H1 (cell line): ENCODE data around the gene TNFSF15. TPM values are rescaled to one million over a fixed set of nuclear protein-coding genes. Genes with fewer than 3 reads are reported as not detected.

ENCODE experiments used
- JUND ChIP-seq: IDR thresholded peaks from 2 replicates; pipeline ENCODE4 v1.6.1; 2011; ENCODE audit warnings: mild to moderate bottlenecking, improper control_type of control experiment, low read length
- KDM1A ChIP-seq: fragments of 200-600, 300-600 bp; sonication (generic); IDR thresholded peaks from 2 replicates; pipeline ENCODE4 v1.7.1; 2016; ENCODE audit warnings: mild to moderate bottlenecking, low read length, borderline replicate concordance
- RNF2 ChIP-seq: fragments of 200-900, 300-1000 bp; sonication (generic); IDR thresholded peaks from 2 replicates; pipeline ENCODE4 v1.7.1; 2016; ENCODE audit warnings: borderline replicate concordance, low read depth, mild to moderate bottlenecking, antibody characterized with exemption, low read length; ENCODE audit not compliant: poor library complexity, severe bottlenecking; ENCODE audit errors: missing control alignments
- SUZ12 ChIP-seq: fragments of 200-600 bp; sonication (generic); IDR thresholded peaks from 2 replicates; pipeline ENCODE4 v1.6.1; 2012; ENCODE audit warnings: mild to moderate bottlenecking, inconsistent platforms, low read length, moderate library complexity, mixed read lengths
- TAF1 ChIP-seq: IDR thresholded peaks from 2 replicates; pipeline ENCODE4 v1.6.1; 2011; ENCODE audit warnings: mild to moderate bottlenecking, low read depth, low read length
- polyA plus RNA-seq, 7 experiments: library from polyadenylated mRNA; depleted of rRNA in 3 of 7; stranded (reverse) in 5 of 7; unstranded in 2 of 7; fragments of >200 nt in 5 of 7; fragments of 200-250 nt in 2 of 7; gene quantifications; 1 replicate in 5 of 7; 2 replicates in 1 of 7; 4 replicates in 1 of 7; pipeline versions ENCODE4 v1.2.1 to v1.2.3, GENCODE V29; 2011 to 2013; ENCODE audit warnings: missing spikeins in 2 of 7, mixed read lengths in 2 of 7
- total RNA-seq: library from RNA; stranded (reverse); fragmentation: NEBNext Ultra II Directional; extraction: Animal tissue kit (Norgen Biotek cat#: 25700); gene quantifications from 2 replicates; pipeline ENCODE4 v1.2.1, GENCODE V29; 2021
- TF ChIP-seq, protein P1 (sequence below): IDR thresholded peaks from 2 replicates; pipeline ENCODE4 v1.6.1; 2011; ENCODE audit warnings: low read depth, mild to moderate bottlenecking, low read length; ENCODE audit not compliant: insufficient read depth
- TF ChIP-seq, protein P2 (sequence below): IDR thresholded peaks from 2 replicates; pipeline ENCODE4 v1.6.1; 2011; ENCODE audit warnings: low read length, improper control_type of control experiment

TNFSF15 gene
- total and polyA plus RNA-seq, 2 of the 8 experiments (the other 6 are each of a cell fraction or from before 2014, with no cell fraction given), result 0.09 to 0.17 TPM

DNA sequence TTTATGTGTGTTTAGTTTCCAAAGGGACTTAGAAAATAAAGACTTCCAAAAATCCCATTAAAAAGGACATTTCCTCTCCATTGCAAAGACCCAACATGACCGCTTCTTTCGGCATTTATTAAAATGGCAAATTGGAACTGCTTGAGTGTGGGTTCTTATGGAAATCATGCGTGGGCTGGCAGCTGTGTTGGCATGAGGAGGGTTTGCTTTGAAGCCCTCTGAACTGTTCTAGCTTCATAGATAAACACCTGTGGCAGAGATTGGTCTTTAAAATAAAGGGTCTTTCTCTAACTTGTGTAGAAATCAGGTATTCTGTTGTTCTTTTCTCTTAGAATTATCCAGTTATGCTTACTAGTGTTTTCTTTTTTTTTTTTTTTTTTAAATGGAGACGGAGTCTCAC lies 68.0 kb downstream of the TNFSF15 start (continued):
- TF ChIP-seq RNF2 (no peak), JUND (no peak), TAF1 (no peak), SUZ12 (no peak), KDM1A (no peak)
- TF ChIP-seq, protein P1, sequence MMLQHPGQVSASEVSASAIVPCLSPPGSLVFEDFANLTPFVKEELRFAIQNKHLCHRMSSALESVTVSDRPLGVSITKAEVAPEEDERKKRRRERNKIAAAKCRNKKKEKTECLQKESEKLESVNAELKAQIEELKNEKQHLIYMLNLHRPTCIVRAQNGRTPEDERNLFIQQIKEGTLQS, result no peak
- TF ChIP-seq, protein P2, sequence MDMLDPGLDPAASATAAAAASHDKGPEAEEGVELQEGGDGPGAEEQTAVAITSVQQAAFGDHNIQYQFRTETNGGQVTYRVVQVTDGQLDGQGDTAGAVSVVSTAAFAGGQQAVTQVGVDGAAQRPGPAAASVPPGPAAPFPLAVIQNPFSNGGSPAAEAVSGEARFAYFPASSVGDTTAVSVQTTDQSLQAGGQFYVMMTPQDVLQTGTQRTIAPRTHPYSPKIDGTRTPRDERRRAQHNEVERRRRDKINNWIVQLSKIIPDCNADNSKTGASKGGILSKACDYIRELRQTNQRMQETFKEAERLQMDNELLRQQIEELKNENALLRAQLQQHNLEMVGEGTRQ, result no peak
